Measurements from ENCODE around the gene CCHCR1.

DNA sequence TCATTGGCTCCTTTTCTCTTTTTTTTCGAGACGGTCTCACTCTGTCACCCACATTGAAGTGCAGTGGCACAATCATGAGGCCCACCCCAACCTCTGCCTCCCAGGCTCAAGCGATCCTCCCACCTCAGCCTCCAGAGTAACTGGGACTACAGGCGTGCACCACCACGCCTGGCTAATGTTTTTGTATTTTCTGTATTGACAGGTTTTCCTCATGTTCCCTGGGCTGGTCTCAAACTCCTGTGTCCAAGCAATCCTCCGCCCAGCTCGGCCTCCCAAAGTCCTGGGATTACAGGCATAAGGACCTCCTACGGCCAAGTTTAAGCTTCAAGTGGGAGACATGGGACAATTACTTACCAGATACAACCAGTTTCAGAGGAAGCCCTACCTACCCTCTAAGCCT lies 22.3 kb upstream of the CCHCR1 start:
- TF ChIP-seq ZFP30 (CRISPR knock-in tag; IDR thresholded peaks at IDR 0.05) = no peak
- TF ChIP-seq BACH2 (CRISPR knock-in tag; IDR thresholded peaks at IDR 0.05; ENCODE audit: borderline replicate concordance) = no peak
- no peak for TF ChIP-seq TOX (CRISPR knock-in tag; IDR thresholded peaks at IDR 0.05; ENCODE audit: borderline replicate concordance)
- no peak for TF ChIP-seq GLIS3 (CRISPR knock-in tag; IDR thresholded peaks at IDR 0.05)
- TF ChIP-seq, protein P1, sequence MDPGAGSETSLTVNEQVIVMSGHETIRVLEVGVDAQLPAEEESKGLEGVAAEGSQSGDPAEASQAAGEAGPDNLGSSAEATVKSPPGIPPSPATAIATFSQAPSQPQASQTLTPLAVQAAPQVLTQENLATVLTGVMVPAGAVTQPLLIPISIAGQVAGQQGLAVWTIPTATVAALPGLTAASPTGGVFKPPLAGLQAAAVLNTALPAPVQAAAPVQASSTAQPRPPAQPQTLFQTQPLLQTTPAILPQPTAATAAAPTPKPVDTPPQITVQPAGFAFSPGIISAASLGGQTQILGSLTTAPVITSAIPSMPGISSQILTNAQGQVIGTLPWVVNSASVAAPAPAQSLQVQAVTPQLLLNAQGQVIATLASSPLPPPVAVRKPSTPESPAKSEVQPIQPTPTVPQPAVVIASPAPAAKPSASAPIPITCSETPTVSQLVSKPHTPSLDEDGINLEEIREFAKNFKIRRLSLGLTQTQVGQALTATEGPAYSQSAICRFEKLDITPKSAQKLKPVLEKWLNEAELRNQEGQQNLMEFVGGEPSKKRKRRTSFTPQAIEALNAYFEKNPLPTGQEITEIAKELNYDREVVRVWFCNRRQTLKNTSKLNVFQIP (CRISPR knock-in tag; IDR thresholded peaks at IDR 0.05; ENCODE audit: borderline replicate concordance, low read depth) = no peak
